Measurements from ENCODE around the gene ESPNL. TPM values are rescaled to one million over a fixed set of nuclear protein-coding genes. Genes with fewer than 3 reads are reported as not detected.

ESPNL gene
- total RNA-seq, 2 donors from 2014 or later, result 0.15 to 0.86 TPM

GRCh38 chr2:238174701-238175100, 74.6 kb downstream of the ESPNL start:
- DNase-seq, result no peak
- Histone ChIP-seq H3K4me3 (ENCODE audit: low read length) (no peak overlapping the region), H3K36me3 (ENCODE audit: control insufficient read depth, insufficient read depth, low read length) (peaks cover 88% of the 10 kb centered on the region), H3K9me3 (ENCODE audit: control insufficient read depth, low read length) (no peaks in the 10 kb centered on the region), H3K9ac (ENCODE audit: extremely low read depth, low read length, poor library complexity, severe bottlenecking) (no peak overlapping the region), H3K4me1 (ENCODE audit: control insufficient read depth, insufficient read depth, low read length) (no peaks in the 10 kb centered on the region), H3K27ac (ENCODE audit: low read depth, low read length) (no peak overlapping the region), H3K27me3 (ENCODE audit: control insufficient read depth, insufficient read depth, low read length, poor library complexity, severe bottlenecking) (no peaks in the 10 kb centered on the region)
- 92 to 100% methylated on average over 2 to 3 of the region's 3 CpGs for WGBS, 2 experiments (ENCODE audit: insufficient coverage in 1 of 2, insufficient read length in 1 of 2)
- no peak overlapping the region for H3K27ac Mint-ChIP-seq
- peaks cover 69% of the 10 kb centered on the region for H3K36me3 Mint-ChIP-seq (ENCODE audit: low read depth)
- no peaks in the 10 kb centered on the region for H3K27me3 Mint-ChIP-seq (ENCODE audit: insufficient read depth)
- H3K9me3 Mint-ChIP-seq, result no peaks in the 10 kb centered on the region
- H3K4me3 Mint-ChIP-seq, result no peak overlapping the region
- TF ChIP-seq CTCF (conservative IDR thresholded peaks at IDR 0.05), result no peak
- peaks cover 6% of the 10 kb centered on the region for H3K4me1 Mint-ChIP-seq

GRCh38 chr2:238176613-238177012, 76.5 kb downstream of the ESPNL start:
- no peak for TF ChIP-seq CTCF (conservative IDR thresholded peaks at IDR 0.05)
- no peak overlapping the region for H3K27ac Mint-ChIP-seq
- Histone ChIP-seq H3K36me3 (ENCODE audit: control insufficient read depth, insufficient read depth, low read length) (peaks cover 88% of the 10 kb centered on the region), H3K9me3 (ENCODE audit: control insufficient read depth, low read length) (no peaks in the 10 kb centered on the region), H3K27me3 (ENCODE audit: control insufficient read depth, insufficient read depth, low read length, poor library complexity, severe bottlenecking) (no peaks in the 10 kb centered on the region), H3K4me3 (ENCODE audit: low read length) (no peak overlapping the region), H3K4me1 (ENCODE audit: control insufficient read depth, insufficient read depth, low read length) (no peaks in the 10 kb centered on the region), H3K27ac (ENCODE audit: low read depth, low read length) (no peak overlapping the region), H3K9ac (ENCODE audit: extremely low read depth, low read length, poor library complexity, severe bottlenecking) (no peak overlapping the region)
- H3K4me1 Mint-ChIP-seq, result peaks cover 6% of the 10 kb centered on the region
- H3K4me3 Mint-ChIP-seq, result no peak overlapping the region
- H3K36me3 Mint-ChIP-seq (ENCODE audit: low read depth), result peaks cover 72% of the 10 kb centered on the region
- H3K9me3 Mint-ChIP-seq, result no peaks in the 10 kb centered on the region
- no peak for DNase-seq
- no peaks in the 10 kb centered on the region for H3K27me3 Mint-ChIP-seq (ENCODE audit: insufficient read depth)

GRCh38 chr2:238180554-238180953, 80.4 kb downstream of the ESPNL start:
- 95 to 100% methylated on average over 3 to 5 of the region's 5 CpGs for WGBS, 2 experiments (ENCODE audit: insufficient coverage in 1 of 2, insufficient read length in 1 of 2)
- Mint-ChIP-seq H3K36me3 (ENCODE audit: low read depth) (peaks cover 85% of the 10 kb centered on the region), H3K4me3 (no peak overlapping the region), H3K27ac (no peak overlapping the region), H3K4me1 (peaks cover 6% of the 10 kb centered on the region), H3K9me3 (no peaks in the 10 kb centered on the region), H3K27me3 (ENCODE audit: insufficient read depth) (no peaks in the 10 kb centered on the region)
- Histone ChIP-seq H3K9me3 (ENCODE audit: control insufficient read depth, low read length) (no peaks in the 10 kb centered on the region), H3K27me3 (ENCODE audit: control insufficient read depth, insufficient read depth, low read length, poor library complexity, severe bottlenecking) (no peaks in the 10 kb centered on the region), H3K4me3 (ENCODE audit: low read length) (no peak overlapping the region), H3K9ac (ENCODE audit: extremely low read depth, low read length, poor library complexity, severe bottlenecking) (no peak overlapping the region), H3K36me3 (ENCODE audit: control insufficient read depth, insufficient read depth, low read length) (peaks cover 89% of the 10 kb centered on the region), H3K27ac (ENCODE audit: low read depth, low read length) (no peak overlapping the region), H3K4me1 (ENCODE audit: control insufficient read depth, insufficient read depth, low read length) (no peaks in the 10 kb centered on the region)
- DNase-seq, result no peak
- TF ChIP-seq CTCF (conservative IDR thresholded peaks at IDR 0.05), result no peak

Measured in endodermal cell (in vitro differentiated cells).